ENCODE measurements around the gene FGFR3.
"Not testable (repeated sequence)": the region's sequence is repeated elsewhere in the genome, so short reads cannot be mapped to it uniquely, and the experiment has no call there.

The FGFR3 gene

DNA sequence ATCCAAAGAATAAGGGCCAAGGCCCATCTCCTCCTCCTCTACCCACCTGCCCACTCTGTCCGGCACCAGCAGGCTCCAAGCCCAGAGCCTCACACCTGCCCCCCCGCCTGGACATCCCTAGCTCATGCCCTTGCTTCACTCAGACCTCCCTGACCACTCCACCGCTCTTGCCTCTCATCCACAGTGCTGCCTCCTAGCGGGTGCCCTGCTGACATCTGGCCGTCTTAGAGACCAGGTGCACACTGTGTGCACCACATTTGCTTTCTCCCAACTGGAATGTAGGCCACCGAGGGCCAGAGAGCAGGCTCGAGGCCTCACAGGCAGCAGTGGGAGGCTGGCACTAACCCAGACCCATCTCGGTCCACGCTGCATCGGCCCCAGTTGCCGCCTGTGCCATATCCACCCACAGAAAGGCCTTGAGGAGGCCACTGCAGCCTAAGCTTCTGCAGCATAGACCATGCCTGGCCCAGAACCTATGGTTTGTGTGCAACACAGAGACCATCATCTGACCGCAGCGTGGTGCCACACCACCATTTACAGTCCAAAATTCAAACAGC lies 49.3 kb downstream of the FGFR3 start:
- no peak for DNase-seq (ENCODE audit: low read depth)

DNA sequence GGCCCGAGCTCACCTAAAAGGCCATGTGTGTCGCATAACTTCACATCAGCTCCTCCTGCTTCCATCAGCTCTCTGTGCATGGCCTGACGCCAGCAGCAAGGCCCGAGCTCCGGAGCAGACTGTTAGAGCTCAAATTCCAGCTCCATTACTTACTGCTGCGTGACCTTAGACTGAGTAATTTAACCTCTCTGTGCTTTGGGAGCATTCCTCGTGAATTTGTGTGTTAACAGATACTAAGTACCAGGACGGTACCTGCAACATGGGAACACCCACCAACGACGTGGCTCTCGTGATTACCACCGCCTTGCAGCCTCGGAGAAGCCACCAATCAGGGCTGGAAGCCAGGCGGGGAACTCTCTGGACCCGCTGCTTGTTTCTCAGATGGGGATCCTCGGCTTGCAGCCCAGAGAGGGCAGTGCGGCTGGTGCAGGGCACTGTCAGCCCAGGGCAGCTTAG lies 49.9 kb downstream of the FGFR3 start:
- no peak for DNase-seq (ENCODE audit: low read depth)

DNA sequence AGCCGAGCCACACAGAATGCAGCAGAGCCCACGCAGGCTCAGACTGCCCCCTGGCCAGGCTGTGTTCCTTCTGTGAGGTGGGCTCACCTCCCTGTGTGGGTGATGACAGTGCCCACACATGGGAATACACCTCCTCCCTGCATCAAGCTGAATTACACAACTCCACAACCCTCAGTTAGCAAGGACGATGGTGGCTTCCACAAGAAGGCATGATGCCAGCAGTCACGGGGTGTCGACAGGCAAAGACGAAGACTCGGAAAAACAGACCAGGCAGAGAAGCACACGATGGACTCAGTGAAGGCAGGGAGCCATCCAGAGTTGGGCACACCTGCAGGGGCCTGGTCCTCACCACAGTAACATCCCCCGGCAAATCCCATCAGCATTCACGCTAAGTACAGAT lies 50.8 kb downstream of the FGFR3 start:
- no peak for DNase-seq (ENCODE audit: low read depth)

DNA sequence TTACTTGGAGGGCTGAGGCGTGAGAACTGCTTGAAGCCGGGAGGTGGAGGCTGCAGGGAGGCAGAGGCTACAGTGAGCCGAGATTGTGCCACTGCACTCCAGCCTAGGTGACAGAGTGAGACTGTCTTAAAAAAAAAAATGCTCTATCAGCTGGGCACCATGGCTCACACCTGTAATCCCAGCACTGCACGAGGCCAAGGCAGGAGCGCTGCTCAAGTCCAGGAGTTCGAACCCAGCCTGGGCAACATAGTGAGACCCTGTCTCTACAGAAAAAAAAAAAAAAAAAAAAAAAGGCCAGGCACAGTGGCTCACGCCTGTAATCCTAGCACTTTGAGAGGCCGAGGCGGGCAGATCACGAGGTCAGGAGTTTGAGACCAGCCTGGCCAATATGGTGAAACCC lies 51.5 kb downstream of the FGFR3 start:
- DNase-seq (ENCODE audit: low read depth): not testable (repeated sequence)

GRCh38 chr4:1846580-1846979 lies 53.5 kb downstream of the FGFR3 start:
- DNase-seq (ENCODE audit: low read depth): no peak

DNA sequence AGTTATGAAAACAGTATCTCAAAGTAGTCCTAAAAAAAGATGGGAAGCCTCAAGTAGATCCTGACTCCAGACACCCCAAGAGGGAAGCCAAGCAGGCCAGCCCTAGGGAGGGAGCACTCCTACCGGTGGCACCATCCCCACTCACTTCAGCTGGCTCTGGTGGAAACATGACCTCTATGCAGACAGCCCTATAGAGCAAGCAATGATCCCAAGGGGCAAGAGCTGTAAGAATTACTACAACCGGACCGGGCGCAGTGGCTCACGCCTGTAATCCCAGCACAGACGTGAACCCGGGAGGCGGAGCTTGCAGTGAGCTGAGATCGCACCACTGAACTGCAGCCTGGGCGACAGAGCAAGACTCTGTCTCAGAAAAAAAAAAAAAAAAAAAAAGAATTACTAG lies 57.2 kb downstream of the FGFR3 start:
- DNase-seq (ENCODE audit: low read depth): no peak

DNA sequence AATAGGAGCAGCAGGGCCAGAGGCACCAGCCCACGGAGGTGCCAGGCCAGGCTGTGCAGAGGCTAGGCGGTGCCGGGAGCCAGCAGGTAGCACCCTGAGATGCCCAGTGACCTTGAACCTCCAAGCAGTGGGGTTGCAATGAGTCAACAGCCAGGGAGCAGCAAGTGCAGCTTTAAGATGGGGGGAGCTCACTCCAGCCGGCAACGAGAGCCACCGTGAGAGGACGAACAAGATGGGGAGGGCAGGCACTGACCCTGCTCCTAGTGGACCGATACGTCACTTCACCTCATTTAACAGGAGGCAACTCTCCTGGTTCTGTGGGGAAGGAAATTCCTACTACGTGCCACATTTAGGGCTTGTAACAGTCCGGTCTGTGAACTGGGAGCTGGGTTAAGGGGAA lies 58.1 kb downstream of the FGFR3 start:
- DNase-seq (ENCODE audit: low read depth): no peak

- no peak for DNase-seq (ENCODE audit: low read depth)
These were observed 58.7 kb downstream of the FGFR3 start for GRCh38 chr4:1851575-1852410.

GRCh38 chr4:1852904-1853623 lies 60.0 kb downstream of the FGFR3 start:
- DNase-seq (ENCODE audit: low read depth): no peak

GRCh38 chr4:1854752-1855151 lies 61.7 kb downstream of the FGFR3 start:
- DNase-seq (ENCODE audit: low read depth): no peak

DNA sequence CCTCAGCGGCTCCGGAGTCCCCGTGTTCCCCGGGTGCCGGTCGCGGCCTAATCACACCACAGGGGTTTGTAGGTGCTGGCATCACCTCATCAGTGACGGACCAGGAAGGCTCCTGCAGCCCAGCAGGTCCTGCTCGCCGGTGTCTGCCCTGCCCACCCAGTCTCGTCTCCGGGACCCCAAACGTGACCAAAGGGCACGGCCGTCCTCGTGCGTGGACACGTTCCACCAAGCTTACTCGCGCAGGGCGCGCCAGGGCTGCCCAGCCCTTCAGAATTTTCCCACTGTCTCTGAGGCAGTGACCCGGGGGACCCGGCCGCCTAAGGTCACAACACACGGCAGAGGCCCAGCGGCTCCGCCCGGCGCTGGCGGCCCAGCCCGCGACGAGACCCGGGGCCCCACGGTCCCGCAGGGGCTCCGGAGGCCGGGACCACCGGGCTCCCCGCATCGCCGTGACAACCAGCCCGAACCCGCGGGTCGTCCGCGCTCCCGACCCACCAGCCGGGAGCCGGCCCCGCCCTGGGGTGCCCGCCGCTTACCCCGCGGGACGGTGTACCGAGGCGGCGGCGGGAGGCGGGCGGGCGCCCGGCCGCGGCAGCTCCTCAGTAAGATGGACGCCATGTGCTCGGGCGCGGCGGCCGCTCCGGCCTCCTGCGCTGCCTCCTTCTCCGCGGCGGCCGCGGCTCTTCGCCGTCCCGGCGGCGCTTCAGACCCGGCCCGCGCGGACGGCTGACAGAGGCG lies 62.4 kb downstream of the FGFR3 start:
- DNase-seq (ENCODE audit: low read depth): no peak

DNA sequence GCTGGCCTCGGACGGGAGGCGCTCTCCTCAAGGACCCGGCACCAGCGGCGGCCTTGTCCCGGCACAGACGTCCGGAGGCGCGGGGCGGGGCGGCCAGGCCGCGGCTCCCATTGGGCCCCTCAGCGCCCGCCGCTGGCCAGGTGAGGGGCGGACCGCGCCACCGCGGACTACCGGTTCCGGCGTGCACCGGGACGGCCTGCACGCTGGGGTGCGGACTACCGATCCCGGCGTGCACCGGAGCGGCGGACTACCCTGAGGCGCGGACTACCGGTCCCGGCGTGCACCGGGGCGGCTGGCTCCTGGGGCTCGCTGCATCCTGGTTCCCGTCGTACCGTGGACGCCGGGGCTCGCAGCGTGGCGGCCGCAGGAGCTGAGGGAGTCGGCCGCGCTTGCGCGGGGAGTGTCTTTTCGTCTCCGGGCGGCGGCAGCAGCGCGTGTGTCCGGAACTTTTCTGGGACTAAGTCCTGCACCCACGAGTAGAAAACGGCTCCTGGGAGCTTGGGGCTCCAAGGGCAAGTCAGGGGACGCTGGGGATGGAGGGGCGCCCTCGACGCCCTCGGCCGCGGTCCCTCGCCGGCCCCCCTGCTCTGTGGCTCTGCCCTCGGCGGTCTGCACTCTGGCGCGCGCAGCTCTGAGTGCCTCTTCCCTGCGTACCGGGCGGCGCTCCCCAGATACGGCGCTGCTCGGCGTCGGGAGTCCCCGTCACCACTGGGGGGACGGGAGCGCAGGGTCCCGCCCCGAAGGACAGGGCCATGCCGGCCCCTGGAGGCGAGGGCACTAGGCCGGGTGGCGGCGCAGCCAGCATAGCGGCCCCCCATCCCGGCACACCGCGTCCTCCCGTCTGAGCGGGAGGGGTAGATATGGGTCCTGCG lies 63.2 kb downstream of the FGFR3 start, which contains the start of gene LETM1:
Gene LETM1 (minus strand): TSS at position 86 of the 872 bp plus-strand sequence. CDS start 206 bp downstream, outside the sequence.
- DNase-seq (ENCODE audit: low read depth): peak; percentile 86

DNA sequence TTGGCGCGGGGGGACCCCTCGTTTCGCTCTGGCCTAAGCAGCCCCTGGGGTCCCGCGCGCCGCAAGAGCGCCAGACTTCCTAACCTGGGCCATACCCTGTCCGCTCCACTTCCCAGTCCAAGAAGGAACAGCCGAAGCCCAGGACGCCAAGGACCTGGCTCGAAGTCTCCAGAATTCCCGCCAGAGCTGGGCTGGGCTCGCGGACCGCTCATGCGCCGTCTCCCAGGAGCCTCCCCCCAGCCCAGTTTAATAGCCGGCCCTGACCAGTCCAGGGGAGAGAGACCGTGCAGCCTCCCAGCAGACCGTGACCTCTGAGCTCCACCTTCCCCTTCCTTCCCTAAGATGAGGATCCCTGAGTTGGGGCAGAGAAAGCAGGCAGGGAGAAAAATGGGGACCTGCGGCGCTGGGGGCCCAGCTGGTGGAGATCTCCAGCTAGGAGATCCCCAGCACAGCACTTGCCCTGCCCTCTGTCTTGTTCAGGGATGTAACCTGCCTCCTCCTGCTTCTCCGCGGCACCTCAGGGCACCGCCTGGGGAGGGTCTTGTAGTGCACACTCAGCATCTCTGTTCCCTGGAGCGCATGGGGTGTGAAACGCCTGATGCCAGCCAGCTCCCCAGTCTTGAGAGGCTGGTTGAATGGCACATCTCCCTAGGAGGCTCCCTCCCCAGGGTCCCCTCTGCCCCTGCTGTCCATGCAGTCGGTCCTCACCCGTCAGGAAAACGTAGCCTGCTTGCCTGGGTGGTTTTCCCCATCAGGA lies 64.0 kb downstream of the FGFR3 start:
- no peak for DNase-seq (ENCODE audit: low read depth)

DNA sequence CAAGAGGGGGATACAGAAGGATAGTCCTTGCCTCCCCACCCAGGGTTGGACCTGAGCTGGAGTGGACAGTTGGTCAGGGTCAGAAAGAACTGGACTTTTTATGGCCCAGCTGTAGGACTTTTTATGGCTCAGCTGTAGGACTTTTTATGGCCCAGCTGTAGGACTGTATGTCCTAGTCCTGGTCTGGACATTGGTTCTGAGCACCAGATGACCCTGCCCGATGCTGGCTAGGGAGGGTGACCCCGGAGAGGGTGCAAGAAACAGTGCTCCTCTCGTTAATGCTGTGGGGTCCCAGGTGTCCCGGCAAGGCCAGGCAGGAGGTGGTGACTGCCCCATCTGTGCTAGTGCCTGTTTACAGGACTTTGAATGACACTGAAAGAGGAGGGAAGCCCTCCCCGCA lies 64.8 kb downstream of the FGFR3 start:
- DNase-seq (ENCODE audit: low read depth): no peak
